ENCODE measurements around the gene RHOD. TPM values are rescaled to one million over a fixed set of nuclear protein-coding genes. Genes with fewer than 3 reads are reported as not detected.

The RHOD gene
- total RNA-seq, 2 donors from 2014 or later, result 17.1 to 18.1 TPM

GRCh38 chr11:67059671-67060070 lies 3.0 kb downstream of the RHOD start:
- DNase-seq, result no peak
- H3K4me3 ChIP-seq (ENCODE audit: low read length), result no peak overlapping the region
- Mint-ChIP-seq H3K9me3 (no peaks in the 10 kb centered on the region), H3K36me3 (ENCODE audit: low read depth) (peaks cover 3% of the 10 kb centered on the region), H3K27ac (no peak overlapping the region), H3K27me3 (ENCODE audit: insufficient read depth) (no peaks in the 10 kb centered on the region), H3K4me1 (peaks cover 12% of the 10 kb centered on the region), H3K4me3 (no peak overlapping the region)
- no peaks in the 10 kb centered on the region for H3K9me3 ChIP-seq (ENCODE audit: control insufficient read depth, low read length)
- no peaks in the 10 kb centered on the region for H3K36me3 ChIP-seq (ENCODE audit: control insufficient read depth, insufficient read depth, low read length)
- no peak overlapping the region for H3K27ac ChIP-seq (ENCODE audit: low read depth, low read length)
- no peaks in the 10 kb centered on the region for H3K27me3 ChIP-seq (ENCODE audit: control insufficient read depth, insufficient read depth, low read length, poor library complexity, severe bottlenecking)
- H3K4me1 ChIP-seq (ENCODE audit: control insufficient read depth, insufficient read depth, low read length), result peaks cover 21% of the 10 kb centered on the region
- no peak for TF ChIP-seq CTCF (conservative IDR thresholded peaks at IDR 0.05)
- no peak overlapping the region for H3K9ac ChIP-seq (ENCODE audit: extremely low read depth, low read length, poor library complexity, severe bottlenecking)
- WGBS, 2 experiments (ENCODE audit: insufficient coverage in 1 of 2, insufficient read length in 1 of 2), result 92% methylated on average over 3 of the region's 3 CpGs; no CpG with 5 or more reads in 1 of the 2 experiments

- no peaks in the 10 kb centered on the region for H3K9me3 ChIP-seq (ENCODE audit: control insufficient read depth, low read length)
- WGBS, 2 experiments (ENCODE audit: insufficient coverage in 1 of 2, insufficient read length in 1 of 2), result 87 to 91% methylated on average over 5 to 7 of the region's 7 CpGs
- no peak for DNase-seq
- Mint-ChIP-seq H3K4me1 (peaks cover 12% of the 10 kb centered on the region), H3K27me3 (ENCODE audit: insufficient read depth) (no peaks in the 10 kb centered on the region), H3K36me3 (ENCODE audit: low read depth) (peaks cover 3% of the 10 kb centered on the region), H3K4me3 (no peak overlapping the region), H3K27ac (no peak overlapping the region), H3K9me3 (no peaks in the 10 kb centered on the region)
- no peak overlapping the region for H3K27ac ChIP-seq (ENCODE audit: low read depth, low read length)
- H3K9ac ChIP-seq (ENCODE audit: extremely low read depth, low read length, poor library complexity, severe bottlenecking), result no peak overlapping the region
- no peaks in the 10 kb centered on the region for H3K36me3 ChIP-seq (ENCODE audit: control insufficient read depth, insufficient read depth, low read length)
- TF ChIP-seq CTCF (conservative IDR thresholded peaks at IDR 0.05), result no peak
- H3K27me3 ChIP-seq (ENCODE audit: control insufficient read depth, insufficient read depth, low read length, poor library complexity, severe bottlenecking), result no peaks in the 10 kb centered on the region
- no peak overlapping the region for H3K4me3 ChIP-seq (ENCODE audit: low read length)
- peaks cover 19% of the 10 kb centered on the region for H3K4me1 ChIP-seq (ENCODE audit: control insufficient read depth, insufficient read depth, low read length)
Measured at GRCh38 chr11:67060111-67060522, 3.5 kb downstream of the RHOD start.

GRCh38 chr11:67062526-67063373 lies 6.1 kb downstream of the RHOD start:
- H3K9me3 Mint-ChIP-seq, result no peaks in the 10 kb centered on the region

More at GRCh38 chr11:67062526-67063373, 6.1 kb downstream of the RHOD start:
- Histone ChIP-seq H3K9me3 (ENCODE audit: control insufficient read depth, low read length) (no peaks in the 10 kb centered on the region), H3K4me3 (ENCODE audit: low read length) (no peak overlapping the region), H3K27ac (ENCODE audit: low read depth, low read length) (no peak overlapping the region), H3K27me3 (ENCODE audit: control insufficient read depth, insufficient read depth, low read length, poor library complexity, severe bottlenecking) (no peaks in the 10 kb centered on the region), H3K4me1 (ENCODE audit: control insufficient read depth, insufficient read depth, low read length) (peaks cover 10% of the 10 kb centered on the region), H3K36me3 (ENCODE audit: control insufficient read depth, insufficient read depth, low read length) (no peaks in the 10 kb centered on the region), H3K9ac (ENCODE audit: extremely low read depth, low read length, poor library complexity, severe bottlenecking) (no peak overlapping the region)
- no peaks in the 10 kb centered on the region for H3K27me3 Mint-ChIP-seq (ENCODE audit: insufficient read depth)
- H3K4me1 Mint-ChIP-seq, result peaks cover 5% of the 10 kb centered on the region
- WGBS, 2 experiments (ENCODE audit: insufficient coverage in 1 of 2, insufficient read length in 1 of 2), result 90 to 94% methylated on average over 8 to 13 of the region's 13 CpGs
- H3K4me3 Mint-ChIP-seq, result no peak overlapping the region
- peaks cover 9% of the 10 kb centered on the region for H3K36me3 Mint-ChIP-seq (ENCODE audit: low read depth)
- TF ChIP-seq CTCF (conservative IDR thresholded peaks at IDR 0.05), result no peak
- DNase-seq, result no peak
- H3K27ac Mint-ChIP-seq, result no peak overlapping the region
